HepG2 (cell line): ENCODE results near the gene P3H3. TPM values are rescaled to one million over a fixed set of nuclear protein-coding genes. Genes with fewer than 3 reads are reported as not detected.
A peak's percentile ranks its signal among the peaks of the same experiment; 100 is the strongest.

Experiments
- ARNTL ChIP-seq: sonication (generic); formaldehyde crosslinking; IDR thresholded peaks from 2 replicates; pipeline ENCODE4 v1.4.0; 2020; ENCODE audit warnings: mild to moderate bottlenecking, missing genetic modification reagents
- ELF1 ChIP-seq: sonication (generic); formaldehyde crosslinking; IDR thresholded peaks from 2 replicates; pipeline ENCODE4 v1.4.0; 2020; ENCODE audit warnings: missing genetic modification reagents
- MAZ ChIP-seq, 2 experiments: sonication (generic) in 1 of 2; formaldehyde crosslinking in 1 of 2; IDR thresholded peaks; 2 replicates each; pipeline versions ENCODE4 v1.5.0 to v1.6.1; 2012 to 2020; ENCODE audit warnings: low read depth in 2 of 2, mild to moderate bottlenecking in 2 of 2, borderline replicate concordance in 1 of 2, improper control_type of control experiment in 1 of 2, low read length in 1 of 2, missing genetic modification reagents in 1 of 2, moderate library complexity in 1 of 2
- NR2F2 ChIP-seq: IDR thresholded peaks from 2 replicates; pipeline ENCODE4 v1.6.1; 2012; ENCODE audit warnings: low read depth, inconsistent platforms, borderline replicate concordance
- PAX8 ChIP-seq: sonication (generic); formaldehyde crosslinking; IDR thresholded peaks from 2 replicates; pipeline ENCODE4 v1.8.0; 2022; ENCODE audit warnings: mild to moderate bottlenecking, missing genetic modification reagents, borderline replicate concordance
- PHF5A ChIP-seq: IDR thresholded peaks from one replicate; pipeline ENCODE4 v1.6.1; 2018; ENCODE audit warnings: low read depth, missing genetic modification reagents; ENCODE audit not compliant: unreplicated experiment
- PLRG1 ChIP-seq: fragments of 450-650 bp; conservative IDR thresholded peaks from 2 replicates; pipeline ENCODE4 v1.6.1; 2016
- POLR2AphosphoS5 ChIP-seq: IDR thresholded peaks from 2 replicates; pipeline ENCODE4 v1.6.1; 2012; ENCODE audit warnings: low read depth, low read length
- ZC3H4 ChIP-seq: sonication (generic); formaldehyde crosslinking; IDR thresholded peaks from 2 replicates; pipeline ENCODE4 v1.4.0; 2020; ENCODE audit warnings: missing genetic modification reagents, borderline replicate concordance
- ZNF225 ChIP-seq: sonication (generic); formaldehyde crosslinking; IDR thresholded peaks from 2 replicates; pipeline ENCODE4 v1.4.0; 2020; ENCODE audit warnings: mild to moderate bottlenecking, missing genetic modification reagents
- ZNF253 ChIP-seq: sonication (generic); formaldehyde crosslinking; IDR thresholded peaks from 2 replicates; pipeline ENCODE4 v1.8.0; 2022; ENCODE audit warnings: mild to moderate bottlenecking, missing genetic modification reagents, borderline replicate concordance
- ZNF343 ChIP-seq: sonication (generic); formaldehyde crosslinking; IDR thresholded peaks from 2 replicates; pipeline ENCODE4 v1.4.0; 2020; ENCODE audit warnings: mild to moderate bottlenecking, missing genetic modification reagents
- ZNF792 ChIP-seq: IDR thresholded peaks from 2 replicates; pipeline ENCODE4 v1.6.1; 2016
- polyA plus RNA-seq, 8 experiments: library from polyadenylated mRNA; depleted of rRNA in 3 of 8; stranded (reverse) in 7 of 8; unstranded in 1 of 8; fragments of >200 nt; fragmentation: Illumina TruSeq in 4 of 8; extraction: Trizol in 4 of 8; gene quantifications; 2 replicates each; pipeline versions ENCODE4 v1.2.1 to v1.2.3, GENCODE V29; 2011 to 2016; ENCODE audit warnings: low read depth in 4 of 8, missing spikeins in 1 of 8, mixed read lengths in 1 of 8; ENCODE audit not compliant: insufficient read depth in 1 of 8
- total RNA-seq, 5 experiments: library from RNA; depleted of rRNA; stranded (reverse); fragments of >200 nt; fragmentation: Illumina TruSeq; extraction: Trizol; gene quantifications; 2 replicates each; pipeline ENCODE4 v1.2.3, GENCODE V29; 2016; ENCODE audit warnings: low read depth in 1 of 5
- TF ChIP-seq, protein P1 (sequence below): sonication (generic); formaldehyde crosslinking; IDR thresholded peaks from 2 replicates; pipeline ENCODE4; 2020; ENCODE audit warnings: missing genetic modification reagents, mild to moderate bottlenecking, borderline replicate concordance
- TF ChIP-seq, protein P2 (sequence below): IDR thresholded peaks from 2 replicates; pipeline ENCODE4 v1.6.1; 2016; ENCODE audit warnings: missing compliant biosample characterization, missing genetic modification reagents, borderline replicate concordance
- TF ChIP-seq, protein P3 (sequence below): sonication (generic); formaldehyde crosslinking; IDR thresholded peaks from 2 replicates; pipeline ENCODE4 v1.5.1; 2020; ENCODE audit warnings: missing genetic modification reagents, mild to moderate bottlenecking, borderline replicate concordance
- TF ChIP-seq, protein P4 (sequence below): sonication (generic); formaldehyde crosslinking; IDR thresholded peaks from 2 replicates; pipeline ENCODE4 v1.5.0; 2020; ENCODE audit warnings: mild to moderate bottlenecking, missing genetic modification reagents, moderate library complexity
- TF ChIP-seq, protein P5 (sequence below): sonication (generic); formaldehyde crosslinking; IDR thresholded peaks from 2 replicates; pipeline ENCODE4 v1.8.1; 2023; ENCODE audit warnings: mild to moderate bottlenecking, moderate library complexity, missing genetic modification reagents

Gene P3H3
- total and polyA plus RNA-seq, 2 of the 13 experiments (the other 11 are each of a cell fraction or from before 2014, with no cell fraction given): 20.1 to 20.5 TPM

DNA sequence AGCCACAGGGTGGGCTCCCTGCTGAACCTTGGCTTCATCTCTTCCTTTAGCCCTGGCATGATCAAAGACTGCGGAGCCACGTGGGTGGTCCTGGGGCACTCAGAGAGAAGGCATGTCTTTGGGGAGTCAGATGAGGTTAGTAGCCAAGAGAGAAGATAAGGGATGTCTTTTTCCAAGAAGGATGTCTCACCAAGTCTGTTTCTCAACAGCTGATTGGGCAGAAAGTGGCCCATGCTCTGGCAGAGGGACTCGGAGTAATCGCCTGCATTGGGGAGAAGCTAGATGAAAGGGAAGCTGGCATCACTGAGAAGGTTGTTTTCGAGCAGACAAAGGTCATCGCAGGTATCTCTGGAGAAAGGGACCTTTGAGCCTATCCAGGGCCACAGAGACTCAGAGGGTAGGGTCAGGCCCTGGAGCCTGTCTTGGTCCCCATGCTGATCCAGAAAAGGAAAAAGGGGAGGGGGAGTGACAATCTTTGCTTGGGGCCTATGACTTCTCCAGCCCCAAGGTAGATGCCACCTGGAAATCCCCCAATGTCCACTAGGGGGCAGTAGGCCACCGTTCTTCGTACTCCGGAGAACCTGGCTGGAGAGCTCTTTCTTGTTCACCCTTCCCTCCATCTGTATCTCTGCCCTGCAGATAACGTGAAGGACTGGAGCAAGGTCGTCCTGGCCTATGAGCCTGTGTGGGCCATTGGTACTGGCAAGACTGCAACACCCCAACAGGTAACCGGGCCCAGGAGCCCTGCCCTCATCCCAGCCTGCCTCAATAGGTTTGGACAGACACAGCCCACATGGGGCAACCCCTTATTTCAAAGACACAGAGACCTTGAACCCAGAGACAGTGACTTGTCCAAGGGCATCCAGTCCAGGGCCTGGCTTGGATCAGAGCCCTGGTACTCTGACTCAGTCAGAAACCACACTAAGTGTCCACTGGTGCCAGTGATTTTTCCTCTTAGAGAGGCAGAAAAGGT lies 41.1 kb downstream of the P3H3 start (continued):
- TF ChIP-seq, protein P1, sequence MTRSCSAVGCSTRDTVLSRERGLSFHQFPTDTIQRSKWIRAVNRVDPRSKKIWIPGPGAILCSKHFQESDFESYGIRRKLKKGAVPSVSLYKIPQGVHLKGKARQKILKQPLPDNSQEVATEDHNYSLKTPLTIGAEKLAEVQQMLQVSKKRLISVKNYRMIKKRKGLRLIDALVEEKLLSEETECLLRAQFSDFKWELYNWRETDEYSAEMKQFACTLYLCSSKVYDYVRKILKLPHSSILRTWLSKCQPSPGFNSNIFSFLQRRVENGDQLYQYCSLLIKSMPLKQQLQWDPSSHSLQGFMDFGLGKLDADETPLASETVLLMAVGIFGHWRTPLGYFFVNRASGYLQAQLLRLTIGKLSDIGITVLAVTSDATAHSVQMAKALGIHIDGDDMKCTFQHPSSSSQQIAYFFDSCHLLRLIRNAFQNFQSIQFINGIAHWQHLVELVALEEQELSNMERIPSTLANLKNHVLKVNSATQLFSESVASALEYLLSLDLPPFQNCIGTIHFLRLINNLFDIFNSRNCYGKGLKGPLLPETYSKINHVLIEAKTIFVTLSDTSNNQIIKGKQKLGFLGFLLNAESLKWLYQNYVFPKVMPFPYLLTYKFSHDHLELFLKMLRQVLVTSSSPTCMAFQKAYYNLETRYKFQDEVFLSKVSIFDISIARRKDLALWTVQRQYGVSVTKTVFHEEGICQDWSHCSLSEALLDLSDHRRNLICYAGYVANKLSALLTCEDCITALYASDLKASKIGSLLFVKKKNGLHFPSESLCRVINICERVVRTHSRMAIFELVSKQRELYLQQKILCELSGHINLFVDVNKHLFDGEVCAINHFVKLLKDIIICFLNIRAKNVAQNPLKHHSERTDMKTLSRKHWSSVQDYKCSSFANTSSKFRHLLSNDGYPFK (CRISPR knock-in tag): peak; percentile 29; the same call in 1 of the 2 replicates
- TF ChIP-seq PHF5A (CRISPR knock-in tag) (no peak), ZC3H4 (CRISPR knock-in tag) (no peak), POLR2AphosphoS5 (no peak), ZNF343 (CRISPR knock-in tag) (no peak), ZNF792 (CRISPR knock-in tag) (no peak), PAX8 (CRISPR knock-in tag) (0 out of 2 replicates have a peak, but pooled peaks have one; percentile 43), NR2F2 (0 out of 2 replicates have a peak, but pooled peaks have one; percentile 11), ZNF225 (CRISPR knock-in tag) (no peak), ELF1 (CRISPR knock-in tag) (no peak), ZNF253 (no peak), PLRG1 (no peak), ARNTL (CRISPR knock-in tag) (0 out of 2 replicates have a peak, but pooled peaks have one; percentile 32), MAZ (IDR thresholded peaks at IDR 0.05; ENCODE audit: borderline replicate concordance, low read depth, low read length) (no peak), MAZ (CRISPR knock-in tag; IDR thresholded peaks at IDR 0.05; ENCODE audit: low read depth) (0 out of 2 replicates have a peak, but pooled peaks have one; percentile 31)
- TF ChIP-seq, protein P2, sequence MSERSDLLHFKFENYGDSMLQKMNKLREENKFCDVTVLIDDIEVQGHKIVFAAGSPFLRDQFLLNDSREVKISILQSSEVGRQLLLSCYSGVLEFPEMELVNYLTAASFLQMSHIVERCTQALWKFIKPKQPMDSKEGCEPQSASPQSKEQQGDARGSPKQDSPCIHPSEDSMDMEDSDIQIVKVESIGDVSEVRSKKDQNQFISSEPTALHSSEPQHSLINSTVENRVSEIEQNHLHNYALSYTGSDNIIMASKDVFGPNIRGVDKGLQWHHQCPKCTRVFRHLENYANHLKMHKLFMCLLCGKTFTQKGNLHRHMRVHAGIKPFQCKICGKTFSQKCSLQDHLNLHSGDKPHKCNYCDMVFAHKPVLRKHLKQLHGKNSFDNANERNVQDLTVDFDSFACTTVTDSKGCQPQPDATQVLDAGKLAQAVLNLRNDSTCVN (CRISPR knock-in tag): 0 out of 2 replicates have a peak, but pooled peaks have one; percentile 45
- TF ChIP-seq, protein P3, sequence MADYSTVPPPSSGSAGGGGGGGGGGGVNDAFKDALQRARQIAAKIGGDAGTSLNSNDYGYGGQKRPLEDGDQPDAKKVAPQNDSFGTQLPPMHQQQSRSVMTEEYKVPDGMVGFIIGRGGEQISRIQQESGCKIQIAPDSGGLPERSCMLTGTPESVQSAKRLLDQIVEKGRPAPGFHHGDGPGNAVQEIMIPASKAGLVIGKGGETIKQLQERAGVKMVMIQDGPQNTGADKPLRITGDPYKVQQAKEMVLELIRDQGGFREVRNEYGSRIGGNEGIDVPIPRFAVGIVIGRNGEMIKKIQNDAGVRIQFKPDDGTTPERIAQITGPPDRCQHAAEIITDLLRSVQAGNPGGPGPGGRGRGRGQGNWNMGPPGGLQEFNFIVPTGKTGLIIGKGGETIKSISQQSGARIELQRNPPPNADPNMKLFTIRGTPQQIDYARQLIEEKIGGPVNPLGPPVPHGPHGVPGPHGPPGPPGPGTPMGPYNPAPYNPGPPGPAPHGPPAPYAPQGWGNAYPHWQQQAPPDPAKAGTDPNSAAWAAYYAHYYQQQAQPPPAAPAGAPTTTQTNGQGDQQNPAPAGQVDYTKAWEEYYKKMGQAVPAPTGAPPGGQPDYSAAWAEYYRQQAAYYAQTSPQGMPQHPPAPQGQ (CRISPR knock-in tag): no peak
- TF ChIP-seq, protein P4, sequence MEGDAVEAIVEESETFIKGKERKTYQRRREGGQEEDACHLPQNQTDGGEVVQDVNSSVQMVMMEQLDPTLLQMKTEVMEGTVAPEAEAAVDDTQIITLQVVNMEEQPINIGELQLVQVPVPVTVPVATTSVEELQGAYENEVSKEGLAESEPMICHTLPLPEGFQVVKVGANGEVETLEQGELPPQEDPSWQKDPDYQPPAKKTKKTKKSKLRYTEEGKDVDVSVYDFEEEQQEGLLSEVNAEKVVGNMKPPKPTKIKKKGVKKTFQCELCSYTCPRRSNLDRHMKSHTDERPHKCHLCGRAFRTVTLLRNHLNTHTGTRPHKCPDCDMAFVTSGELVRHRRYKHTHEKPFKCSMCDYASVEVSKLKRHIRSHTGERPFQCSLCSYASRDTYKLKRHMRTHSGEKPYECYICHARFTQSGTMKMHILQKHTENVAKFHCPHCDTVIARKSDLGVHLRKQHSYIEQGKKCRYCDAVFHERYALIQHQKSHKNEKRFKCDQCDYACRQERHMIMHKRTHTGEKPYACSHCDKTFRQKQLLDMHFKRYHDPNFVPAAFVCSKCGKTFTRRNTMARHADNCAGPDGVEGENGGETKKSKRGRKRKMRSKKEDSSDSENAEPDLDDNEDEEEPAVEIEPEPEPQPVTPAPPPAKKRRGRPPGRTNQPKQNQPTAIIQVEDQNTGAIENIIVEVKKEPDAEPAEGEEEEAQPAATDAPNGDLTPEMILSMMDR (CRISPR knock-in tag): peak; percentile 91
- TF ChIP-seq, protein P5, sequence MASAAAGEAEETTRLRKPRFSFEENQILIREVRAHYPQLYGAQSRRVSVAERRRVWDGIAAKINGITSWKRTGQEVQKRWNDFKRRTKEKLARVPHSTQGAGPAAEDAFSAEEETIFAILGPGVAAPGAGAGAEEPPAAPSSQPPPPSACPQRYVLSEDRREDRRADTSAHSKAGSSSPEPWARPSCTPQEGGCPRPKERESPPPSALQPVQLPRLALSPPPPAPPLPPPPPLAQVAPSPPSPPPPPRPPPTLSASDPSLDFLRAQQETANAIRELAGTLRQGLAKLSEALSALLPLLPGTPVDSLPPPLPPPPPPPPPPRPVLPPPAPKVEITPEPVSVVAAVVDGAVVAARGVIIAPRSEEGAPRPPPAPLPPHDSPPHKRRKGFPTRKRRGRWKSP: peak; percentile 85
